LHCN-M2 (cell line): ENCODE measurements around the gene ZNF511. TPM values are rescaled to one million over a fixed set of nuclear protein-coding genes. Genes with fewer than 3 reads are reported as not detected.

ENCODE experiments used
- DNase-seq: peaks from one replicate; pipeline ENCODE4 v3.0.0-alpha.2; 2012; ENCODE audit warnings: low read depth
- total RNA-seq: library from RNA; depleted of rRNA; stranded (reverse); fragments of >200 nt; gene quantifications from 2 replicates; pipeline ENCODE4 v1.2.3, GENCODE V29; 2014

The ZNF511 gene
- total RNA-seq, 1 experiment from 2014 or later = 33.8 TPM

- no peak for DNase-seq
Measured at GRCh38 chr10:133334503-133335245, 26.0 kb downstream of the ZNF511 start.

DNA sequence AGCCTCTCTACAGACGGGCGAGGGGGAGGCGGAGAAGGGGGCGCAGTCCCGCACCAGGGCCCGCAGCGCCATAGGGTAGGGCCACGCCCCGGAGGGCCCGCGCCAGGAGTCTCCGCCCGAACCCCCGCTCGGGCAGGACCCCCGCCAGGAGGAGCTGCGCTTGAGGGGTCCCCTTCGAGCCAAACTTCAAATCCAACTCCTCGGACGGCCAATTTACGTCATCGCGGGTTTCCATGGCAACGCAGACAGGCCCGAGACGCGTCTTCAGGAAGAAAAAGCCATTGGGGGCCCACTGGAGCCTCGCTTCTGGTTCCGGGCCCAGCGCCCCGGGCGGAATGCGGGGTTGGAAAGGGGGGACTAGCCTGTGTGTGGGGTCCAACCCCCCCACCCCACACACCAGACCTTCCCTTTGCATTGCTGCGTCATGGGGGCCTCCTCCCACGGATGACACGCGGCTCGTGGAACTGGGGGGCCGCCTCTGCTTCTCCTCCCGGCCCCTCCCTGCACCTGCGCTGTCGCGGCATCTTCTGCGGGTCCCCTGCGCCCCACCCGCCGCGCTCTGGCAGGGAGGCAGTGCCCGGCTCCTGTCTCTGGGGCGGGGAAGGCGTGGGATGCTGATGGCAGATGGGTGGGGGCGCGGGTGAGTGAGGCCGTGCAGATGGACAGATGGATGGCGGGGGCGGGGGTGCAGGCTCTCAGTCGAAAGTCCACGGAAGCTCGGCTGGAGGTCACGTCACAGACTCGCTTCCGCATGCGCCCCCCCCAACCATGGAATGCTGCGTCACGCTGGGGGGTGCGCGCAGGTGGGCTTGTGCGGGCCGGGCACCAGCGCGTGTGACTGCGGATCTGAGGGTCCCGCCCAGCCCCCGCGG lies 26.8 kb downstream of the ZNF511 start:
- DNase-seq = peak; percentile 40

DNA sequence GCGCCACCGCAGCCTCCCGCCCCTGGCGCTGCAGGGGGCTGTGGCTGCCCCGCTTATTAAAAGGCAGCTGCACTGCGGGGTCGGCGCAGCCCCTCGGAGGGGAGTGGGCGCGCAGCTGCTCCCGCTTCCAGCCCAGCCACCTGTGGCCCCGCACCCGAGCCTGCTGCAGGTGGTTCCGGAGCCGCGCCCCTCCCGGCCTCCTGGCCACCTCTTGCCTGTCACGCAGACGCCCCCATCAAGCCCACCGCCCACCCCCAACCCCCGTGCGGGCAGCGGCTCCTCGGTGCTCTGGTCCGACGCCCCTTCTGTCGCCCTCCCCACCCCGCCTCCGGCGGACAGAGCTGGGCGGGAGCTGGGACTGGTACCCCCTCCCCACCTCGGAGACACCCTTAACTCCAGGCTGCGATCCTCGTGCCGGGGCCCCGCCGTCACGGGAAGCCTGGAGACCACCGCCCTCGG lies 27.4 kb downstream of the ZNF511 start:
- no peak for DNase-seq

DNA sequence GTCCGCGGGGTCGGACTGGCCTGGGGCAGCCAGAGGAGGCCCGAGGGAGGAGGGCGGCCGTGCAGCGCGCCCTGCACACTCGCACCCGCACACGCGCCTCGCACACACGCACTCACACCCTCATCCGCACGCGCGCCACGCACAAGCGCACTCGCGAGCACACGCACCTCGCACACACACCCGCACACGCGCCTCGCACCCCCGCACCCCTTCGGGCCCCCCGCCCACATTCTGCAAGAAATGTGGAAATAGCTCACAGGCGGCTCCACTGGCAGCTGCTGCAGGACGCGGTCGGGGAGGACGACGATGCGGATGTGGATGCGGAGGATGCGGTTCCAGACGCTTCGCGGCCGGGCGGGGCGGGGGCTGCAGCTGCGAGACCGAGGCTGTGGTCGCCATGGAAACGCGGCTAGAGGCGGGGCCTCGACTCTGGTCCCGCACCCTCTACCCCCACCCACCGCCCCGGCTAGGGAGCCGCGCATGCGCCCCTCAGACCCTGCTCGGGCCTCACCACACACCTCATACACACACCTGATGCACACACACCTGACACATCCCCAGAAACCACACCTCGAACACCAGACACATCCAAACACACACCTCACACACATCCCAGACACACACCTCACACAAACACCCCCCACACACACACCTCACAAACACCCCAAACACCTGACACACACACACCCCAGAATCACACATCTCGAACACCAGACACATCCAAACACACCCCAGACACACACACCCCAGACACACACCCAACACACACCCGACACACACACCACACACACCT lies 28.1 kb downstream of the ZNF511 start, which contains the start of gene CALY:
Gene CALY (minus strand): TSS at position 320 of the 793 bp plus-strand sequence. CDS start 7,907 bp downstream, outside the sequence.
- no peak for DNase-seq

GRCh38 chr10:133337370-133337725 lies 28.6 kb downstream of the ZNF511 start:
- no peak for DNase-seq

GRCh38 chr10:133338080-133339071 lies 29.7 kb downstream of the ZNF511 start:
- no peak for DNase-seq

- no peak for DNase-seq
Measured at GRCh38 chr10:133339708-133340380, 31.1 kb downstream of the ZNF511 start.

GRCh38 chr10:133341983-133342382 lies 33.3 kb downstream of the ZNF511 start:
- DNase-seq = no peak

GRCh38 chr10:133342942-133343341 lies 34.2 kb downstream of the ZNF511 start:
- DNase-seq = no peak

DNA sequence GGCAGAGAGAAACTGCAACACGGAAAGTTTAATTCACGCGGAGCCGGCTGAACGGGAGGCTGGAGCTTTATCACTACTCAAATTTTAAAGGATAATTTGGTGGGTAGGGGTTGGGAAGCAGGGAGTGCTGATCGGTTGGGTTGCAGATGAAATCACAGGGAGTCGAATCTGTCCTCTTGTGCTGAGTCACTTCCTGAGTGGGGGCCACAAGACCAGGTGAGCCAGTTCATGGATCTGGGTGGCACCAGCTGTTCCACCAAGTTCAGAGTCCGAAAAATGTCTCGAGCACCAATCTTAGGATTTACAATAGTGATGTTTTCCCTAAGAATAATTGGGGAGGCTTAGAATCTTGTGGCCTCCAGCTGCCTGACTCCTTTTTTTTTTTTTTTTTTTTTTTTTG lies 34.8 kb downstream of the ZNF511 start:
- no peak for DNase-seq

GRCh38 chr10:133344236-133344635 lies 35.5 kb downstream of the ZNF511 start:
- no peak for DNase-seq

DNA sequence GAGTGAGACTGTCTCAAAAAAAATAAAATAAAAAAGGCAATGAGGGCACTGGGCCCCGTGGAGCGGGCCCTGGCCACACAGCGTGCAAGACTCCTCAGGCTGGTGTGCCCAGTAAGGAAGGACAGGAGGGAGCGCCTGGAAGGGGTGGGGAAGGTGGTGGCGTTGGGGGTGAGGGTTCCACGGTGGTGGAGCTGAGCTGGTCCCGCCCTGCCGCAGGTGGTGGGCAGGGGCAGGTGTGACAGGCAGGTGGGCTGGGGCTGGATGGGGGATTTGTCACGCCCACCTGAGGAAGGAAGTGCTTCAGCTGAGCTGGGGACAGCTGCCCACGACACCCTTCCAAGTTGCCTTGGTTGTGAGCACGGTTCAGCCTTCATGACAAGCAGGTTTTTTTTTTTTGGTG lies 37.7 kb downstream of the ZNF511 start:
- no peak for DNase-seq

- DNase-seq = no peak
Measured at GRCh38 chr10:133347710-133348517, 39.2 kb downstream of the ZNF511 start.

GRCh38 chr10:133349160-133349568 lies 40.5 kb downstream of the ZNF511 start:
- DNase-seq = no peak

GRCh38 chr10:133349577-133350011 lies 40.9 kb downstream of the ZNF511 start:
- DNase-seq = no peak

DNA sequence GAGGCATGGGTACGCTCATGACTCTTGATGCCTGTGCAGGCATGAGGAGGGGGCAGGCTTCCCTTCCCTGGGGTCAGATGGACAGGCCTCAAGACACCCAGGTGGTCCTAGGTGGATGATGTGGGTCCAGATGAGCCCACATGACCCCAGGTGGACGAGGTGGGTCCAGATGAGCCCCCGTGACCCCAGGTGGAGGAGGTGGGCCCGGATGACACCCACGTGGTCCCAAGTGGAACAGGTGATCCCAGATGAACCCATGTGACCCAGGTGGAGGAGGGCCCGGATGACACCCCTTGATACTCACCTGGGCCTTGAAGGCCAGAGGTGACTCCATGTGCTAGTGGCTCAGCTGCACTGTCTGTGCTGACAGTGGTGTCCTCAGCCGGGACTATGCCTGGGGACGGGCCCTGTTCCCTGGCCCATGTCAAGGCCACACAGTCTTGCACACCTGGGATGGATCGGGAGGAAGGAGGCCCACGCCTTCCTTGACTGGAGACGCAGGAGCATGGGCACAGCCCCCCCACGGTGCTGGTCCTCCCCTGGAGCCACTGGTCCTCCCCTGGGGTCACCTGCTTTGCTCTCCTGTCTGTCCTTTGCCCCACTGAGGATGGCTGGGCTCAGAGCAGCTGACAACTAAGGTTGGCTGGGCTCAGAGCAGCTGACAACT lies 41.7 kb downstream of the ZNF511 start:
- DNase-seq = no peak

DNA sequence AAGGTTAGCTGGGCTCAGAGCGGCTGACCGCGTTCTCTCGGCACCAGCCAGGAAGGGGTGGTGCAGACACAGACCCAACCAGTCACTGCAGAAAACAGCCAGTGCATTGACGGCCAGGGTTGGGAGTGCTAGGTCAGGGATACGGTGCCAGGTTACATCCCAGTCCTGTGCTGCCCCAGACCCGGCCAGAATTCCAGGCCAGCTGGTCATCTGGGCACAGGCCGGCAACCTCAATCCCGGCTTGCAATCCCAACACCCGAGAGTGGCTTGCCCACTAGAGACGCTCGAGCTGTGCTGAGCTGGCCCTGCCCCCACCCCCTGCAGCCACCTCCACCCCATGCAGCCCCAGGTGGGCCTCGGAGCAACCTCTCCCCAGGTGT lies 42.2 kb downstream of the ZNF511 start:
- no peak for DNase-seq
